Measurements from ENCODE around the gene RARS1. TPM values are rescaled to one million over a fixed set of nuclear protein-coding genes. Genes with fewer than 3 reads are reported as not detected.

Gene RARS1
- total and polyA plus RNA-seq, 7 donors, result 27.2 to 69.3 (median 39.6) TPM

DNA sequence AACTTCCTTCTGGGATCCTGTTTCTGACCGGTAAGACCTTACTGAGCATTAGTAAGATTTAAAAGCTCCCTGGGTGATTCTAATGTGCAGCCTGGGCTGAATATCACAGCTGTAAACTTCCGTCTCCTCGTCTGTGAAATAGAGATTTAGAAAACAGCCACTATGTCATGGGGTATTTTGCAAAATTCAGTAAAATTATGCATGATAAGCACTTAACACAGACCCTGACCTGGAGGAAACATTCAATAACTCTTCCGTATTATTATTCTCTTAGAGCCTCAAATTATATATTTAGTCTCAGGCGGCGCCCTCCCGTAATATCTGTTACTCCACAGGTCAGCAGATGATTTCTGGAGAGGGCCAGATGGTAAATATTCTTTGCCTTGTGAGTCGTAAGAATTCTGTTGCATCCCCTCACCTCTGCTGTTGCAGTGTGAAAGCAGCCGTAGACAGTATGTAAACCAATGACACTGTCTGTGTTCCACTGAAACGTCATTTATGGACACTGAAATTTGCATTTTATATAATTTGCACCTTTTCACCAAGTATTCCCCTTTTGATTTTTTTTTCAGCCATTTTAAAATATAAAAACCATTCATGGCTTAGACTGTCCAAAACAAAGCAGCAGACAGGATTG, 39.2 kb upstream of the RARS1 start:
- no peak for DNase-seq
- no peak for TF ChIP-seq CTCF (IDR thresholded peaks at IDR 0.05)
- Histone ChIP-seq H3K27me3 (ENCODE audit: insufficient read depth in 3 of 3, low read length in 2 of 3) (no peaks in the 10 kb centered on the region), H3K9me3 (no peaks in the 10 kb centered on the region), H3K36me3 (ENCODE audit: insufficient read depth in 1 of 2, low read depth in 1 of 2) (no peaks in the 10 kb centered on the region), H3K4me3 (no peak overlapping the region), H3K4me1 (no peaks in the 10 kb centered on the region), H3K27ac (no peak overlapping the region)
- intact Hi-C loops (cut with DNase I), result no loop called here
- 45 to 49% (median 47%) methylated on average over 10 of the region's 10 CpGs for WGBS, 3 donors
- ATAC-seq, result no peak

GRCh38 chr5:168447808-168448207, 38.5 kb upstream of the RARS1 start:
- TF ChIP-seq CTCF (IDR thresholded peaks at IDR 0.05), result no peak
- no peaks in the 10 kb centered on the region for H3K36me3 ChIP-seq (ENCODE audit: insufficient read depth in 1 of 2, low read depth in 1 of 2)
- no peaks in the 10 kb centered on the region for H3K4me1 ChIP-seq
- H3K9me3 ChIP-seq, result no peaks in the 10 kb centered on the region
- H3K27me3 ChIP-seq (ENCODE audit: insufficient read depth in 3 of 3, low read length in 2 of 3), result no peaks in the 10 kb centered on the region
- DNase-seq (no peak), ATAC-seq (no peak)
- 56 to 65% (median 63%) methylated on average over 4 of the region's 4 CpGs for WGBS, 3 donors
- H3K4me3 ChIP-seq, result no peak overlapping the region
- no peak overlapping the region for H3K27ac ChIP-seq
- intact Hi-C loops (cut with DNase I), result no loop called here

- TF ChIP-seq CTCF (IDR thresholded peaks at IDR 0.05), result no peak
- no peaks in the 10 kb centered on the region for H3K36me3 ChIP-seq (ENCODE audit: insufficient read depth in 1 of 2, low read depth in 1 of 2)
- DNase-seq (no peak), ATAC-seq (no peak)
- no peaks in the 10 kb centered on the region for H3K27me3 ChIP-seq (ENCODE audit: insufficient read depth in 3 of 3, low read length in 2 of 3)
- H3K9me3 ChIP-seq, result no peaks in the 10 kb centered on the region
- H3K4me1 ChIP-seq, result no peaks in the 10 kb centered on the region
- WGBS, 3 donors, result 90 to 97% (median 92%) methylated on average over 2 of the region's 2 CpGs
- H3K27ac ChIP-seq, result no peak overlapping the region
- no peak overlapping the region for H3K4me3 ChIP-seq
- intact Hi-C loops (cut with DNase I), result no loop called here
Measured at GRCh38 chr5:168449166-168449565, 37.1 kb upstream of the RARS1 start.

DNA sequence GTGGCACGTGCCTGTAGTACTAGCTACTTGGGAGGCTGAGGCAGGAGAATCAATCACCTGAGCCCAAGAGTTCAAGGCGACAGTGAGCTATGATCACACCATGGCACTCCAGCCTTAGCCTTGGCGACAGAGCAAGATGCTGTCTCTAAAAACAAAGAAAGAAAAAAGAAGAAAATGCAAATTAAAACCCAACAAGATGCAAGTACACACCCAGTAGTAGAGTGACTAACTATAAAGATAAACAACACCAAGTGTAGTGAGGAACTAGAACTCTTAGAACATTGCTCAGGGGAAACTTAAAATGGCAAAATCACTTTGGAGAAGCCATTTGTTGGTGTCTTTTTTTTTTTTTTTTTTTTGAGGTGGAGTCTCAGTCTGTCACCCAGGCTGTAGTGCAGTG, 34.7 kb upstream of the RARS1 start:
- Histone ChIP-seq H3K27ac (no peak overlapping the region), H3K9me3 (no peaks in the 10 kb centered on the region), H3K4me3 (no peak overlapping the region), H3K36me3 (ENCODE audit: insufficient read depth in 1 of 2, low read depth in 1 of 2) (no peaks in the 10 kb centered on the region), H3K27me3 (ENCODE audit: insufficient read depth in 3 of 3, low read length in 2 of 3) (peaks cover 0 to 2% (median 0%) of the 10 kb centered on the region in 3 donors), H3K4me1 (no peaks in the 10 kb centered on the region)
- intact Hi-C loops (cut with DNase I), result no loop called here
- DNase-seq (no peak), ATAC-seq (no peak)
- 80 to 86% (median 81%) methylated on average over 3 of the region's 3 CpGs for WGBS, 3 donors
- TF ChIP-seq CTCF (IDR thresholded peaks at IDR 0.05), result no peak

DNA sequence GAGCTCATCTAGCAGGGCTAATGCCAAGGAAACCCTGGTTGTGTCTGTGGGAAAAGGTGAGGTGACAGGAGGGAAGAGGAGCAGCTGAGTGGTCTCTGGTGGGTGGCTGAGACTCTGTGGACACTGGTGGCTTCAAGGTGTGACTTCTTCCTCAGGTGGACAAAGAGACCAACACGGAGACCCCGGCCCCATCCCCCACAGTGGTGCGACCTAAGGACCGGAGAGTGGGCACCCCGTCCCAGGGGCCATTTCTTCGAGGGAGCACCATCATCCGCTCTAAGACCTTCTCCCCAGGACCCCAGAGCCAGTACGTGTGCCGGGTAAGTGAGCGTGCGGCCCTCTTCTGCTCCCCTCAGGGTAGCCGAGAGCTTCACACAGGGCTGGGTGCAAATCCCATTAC, 31.1 kb upstream of the RARS1 start:
- H3K4me3 ChIP-seq, result no peak overlapping the region
- no peak for DNase-seq
- 86 to 91% (median 87%) methylated on average over 12 of the region's 12 CpGs for WGBS, 3 donors
- TF ChIP-seq CTCF (IDR thresholded peaks at IDR 0.05), result no peak
- H3K36me3 ChIP-seq (ENCODE audit: insufficient read depth in 1 of 2, low read depth in 1 of 2), result no peaks in the 10 kb centered on the region
- H3K27me3 ChIP-seq (ENCODE audit: insufficient read depth in 3 of 3, low read length in 2 of 3), result peaks cover 0 to 4% (median 0%) of the 10 kb centered on the region in 3 donors
- H3K27ac ChIP-seq, result no peak overlapping the region
- intact Hi-C loops (cut with DNase I), result no loop called here
- H3K9me3 ChIP-seq, result no peaks in the 10 kb centered on the region
- H3K4me1 ChIP-seq, result no peaks in the 10 kb centered on the region
- no peak for ATAC-seq
